Measurements from ENCODE around the gene OR52E2.

DNA sequence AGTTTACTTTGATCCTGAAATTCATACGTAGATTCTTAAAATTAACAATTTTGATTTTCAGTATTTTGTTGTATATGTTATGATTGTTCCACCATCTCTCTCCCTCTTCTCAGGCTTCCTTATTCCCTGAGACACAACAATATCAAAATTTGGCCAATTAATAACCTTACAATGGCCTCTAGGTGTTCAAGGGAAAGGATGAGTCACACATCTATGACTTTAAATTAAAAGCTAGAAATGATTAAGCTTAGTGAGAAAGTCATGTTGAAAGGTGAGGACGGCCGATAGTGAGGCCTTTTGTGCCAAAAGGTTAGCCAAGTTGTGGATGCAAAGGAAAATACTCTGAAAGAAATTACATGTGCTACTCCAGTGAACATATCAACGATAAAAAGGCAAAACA is 18.6 kb downstream of the OR52E2 start:
- TF ChIP-seq EZH2phosphoT487 (IDR thresholded peaks at IDR 0.05; ENCODE audit: insufficient read depth, low read depth) (no peak), EZH2 (IDR thresholded peaks at IDR 0.05; ENCODE audit: insufficient read depth, poor library complexity, severe bottlenecking) (no peak)
